Neural cell (in vitro differentiated cells): ENCODE measurements around the gene TLX2. TPM values are rescaled to one million over a fixed set of nuclear protein-coding genes. Genes with fewer than 3 reads are reported as not detected.
"Not testable (repeated sequence)": the region's sequence is repeated elsewhere in the genome, so short reads cannot be mapped to it uniquely, and the experiment has no call there.

Experiments used
- H2AFZ ChIP-seq: fragments of 200-600, 300-800 bp; sonication (generic), shearing (Covaris generic); 2 replicates; pipeline ENCODE4 v1.6.0; 2014; ENCODE audit warnings: low read depth, mild to moderate bottlenecking, antibody characterized with exemption, low read length, moderate library complexity
- H3F3A ChIP-seq: fragments of 200-600 bp; shearing (Covaris generic); 2 replicates; pipeline ENCODE4 v1.6.1; 2016; ENCODE audit warnings: mild to moderate bottlenecking, moderate library complexity, mixed read lengths, antibody characterized with exemption, low read length; ENCODE audit not compliant: insufficient read depth, poor library complexity, severe bottlenecking
- H3K27ac ChIP-seq: fragments of 200-600, 300-800 bp; sonication (generic), shearing (Covaris generic); 2 replicates; pipeline ENCODE4 v1.5.1; 2014; ENCODE audit warnings: mild to moderate bottlenecking, low read length, moderate library complexity
- H3K27me3 ChIP-seq: fragments of 300-800, 200-600 bp; sonication (generic), shearing (Covaris generic); 2 replicates; pipeline ENCODE4 v1.6.0; 2014; ENCODE audit warnings: mild to moderate bottlenecking, low read depth, low read length, moderate library complexity; ENCODE audit not compliant: insufficient read depth
- H3K36me3 ChIP-seq: fragments of 300-800, 200-600 bp; sonication (generic), shearing (Covaris generic); 2 replicates; pipeline ENCODE4 v1.5.1; 2014; ENCODE audit warnings: mild to moderate bottlenecking, antibody characterized with exemption, low read length, moderate library complexity; ENCODE audit not compliant: insufficient read depth
- H3K4me2 ChIP-seq: fragments of 300-800, 200-600 bp; sonication (generic), shearing (Covaris generic); 2 replicates; pipeline ENCODE4 v1.6.0; 2014; ENCODE audit warnings: mild to moderate bottlenecking, low read length
- H3K4me3 ChIP-seq: fragments of 300-800, 200-600 bp; sonication (generic), shearing (Covaris generic); 2 replicates; pipeline ENCODE4 v1.5.1; 2014; ENCODE audit warnings: mild to moderate bottlenecking, low read length, moderate library complexity
- H3K79me2 ChIP-seq: fragments of 200-600 bp; shearing (Covaris generic); replicated peaks from 2 replicates; pipeline ENCODE4 v1.6.0; 2014; ENCODE audit warnings: mild to moderate bottlenecking, low read length, moderate library complexity; ENCODE audit not compliant: insufficient read depth
- H3K9ac ChIP-seq: fragments of 300-800, 200-600 bp; sonication (generic), shearing (Covaris generic); 2 replicates; pipeline ENCODE4 v1.6.1; 2016; ENCODE audit warnings: mild to moderate bottlenecking, low read length, mixed read lengths
- H3K9me2 ChIP-seq: fragments of 200-600 bp; shearing (Covaris generic); 2 replicates; pipeline ENCODE4 v1.6.1; 2016; ENCODE audit warnings: mild to moderate bottlenecking, low read length, mixed read lengths; ENCODE audit not compliant: insufficient read depth
- H3K9me3 ChIP-seq: fragments of 200-600, 300-800 bp; sonication (generic), shearing (Covaris generic); 2 replicates; pipeline ENCODE4 v1.6.1; 2016; ENCODE audit warnings: mild to moderate bottlenecking, mixed run types, low read length, moderate library complexity, mixed read lengths
- H4K20me1 ChIP-seq: fragments of 200-600 bp; shearing (Covaris generic); 2 replicates; pipeline ENCODE4 v1.6.1; 2016; ENCODE audit warnings: mild to moderate bottlenecking, mixed run types; ENCODE audit not compliant: insufficient read depth
- CTCF ChIP-seq: fragments of 450-650 bp; IDR thresholded peaks from 2 replicates; pipeline ENCODE4 v1.5.1; 2014; ENCODE audit warnings: antibody characterized with exemption, mild to moderate bottlenecking, moderate library complexity; ENCODE audit not compliant: poor library complexity, severe bottlenecking
- EP300 ChIP-seq: fragments of 450-650 bp; conservative IDR thresholded peaks from 2 replicates; pipeline ENCODE4 v1.6.1; 2014; ENCODE audit warnings: antibody characterized with exemption, mild to moderate bottlenecking, moderate library complexity; ENCODE audit not compliant: poor library complexity, severe bottlenecking
- EZH2 ChIP-seq: fragments of 200-600, 300-800 bp; shearing (Covaris generic), sonication (generic); IDR thresholded peaks from 2 replicates; pipeline ENCODE4 v1.6.1; 2014; ENCODE audit warnings: antibody characterized with exemption, low read length, borderline replicate concordance, mild to moderate bottlenecking; ENCODE audit not compliant: insufficient read depth, poor library complexity, severe bottlenecking
- MXI1 ChIP-seq: fragments of 450-650 bp; conservative IDR thresholded peaks from 2 replicates; pipeline ENCODE4 v1.6.1; 2014; ENCODE audit warnings: antibody characterized with exemption, mild to moderate bottlenecking; ENCODE audit not compliant: poor library complexity, severe bottlenecking
- POLR2AphosphoS5 ChIP-seq: IDR thresholded peaks from 2 replicates; pipeline ENCODE4 v1.6.1; 2012
- RAD21 ChIP-seq: fragments of 450-650 bp; conservative IDR thresholded peaks from 2 replicates; pipeline ENCODE4 v1.6.1; 2014; ENCODE audit warnings: antibody characterized with exemption, mild to moderate bottlenecking, moderate library complexity
- REST ChIP-seq: IDR thresholded peaks from 2 replicates; pipeline ENCODE4 v1.6.1; 2012; ENCODE audit warnings: borderline replicate concordance
- SMC3 ChIP-seq: fragments of 450-650 bp; conservative IDR thresholded peaks from 2 replicates; pipeline ENCODE4 v1.6.1; 2014; ENCODE audit warnings: antibody characterized with exemption, mild to moderate bottlenecking, moderate library complexity; ENCODE audit not compliant: poor library complexity
- TAF1 ChIP-seq: IDR thresholded peaks from 2 replicates; pipeline ENCODE4 v1.6.1; 2012; ENCODE audit warnings: low read depth
- polyA minus RNA-seq: library from RNA; depleted of rRNA, polyadenylated mRNA; stranded (reverse); fragments of >200 nt; gene quantifications from 2 replicates; pipeline ENCODE4 v1.2.3, GENCODE V29; 2014
- polyA plus RNA-seq: library from polyadenylated mRNA; depleted of rRNA; stranded (reverse); fragments of >200 nt; gene quantifications from 2 replicates; pipeline ENCODE4 v1.2.3, GENCODE V29; 2014

The TLX2 gene
- polyA plus RNA-seq (not detected in 2 replicates), polyA minus RNA-seq (not detected in 2 replicates)

GRCh38 chr2:74514368-74515270 lies at the start of gene TLX2:
TLX2 (plus strand) TSS chr2:74514450; CDS start chr2:74514807, 357 bp downstream.
- Histone ChIP-seq H2AFZ (no peak within 1 kb of the TSS), H3K4me2 (no peak within 1 kb of the TSS)

GRCh38 chr2:74470742-74471141 lies 43.5 kb upstream of the TLX2 start:
- H3K36me3 ChIP-seq, H2AFZ ChIP-seq, H3K4me3 ChIP-seq, H3K9me3 ChIP-seq, H4K20me1 ChIP-seq, H3K9me2 ChIP-seq, H3K4me2 ChIP-seq, H3K9ac ChIP-seq, H3F3A ChIP-seq, H3K79me2 ChIP-seq, H3K27ac ChIP-seq, H3K27me3 ChIP-seq: not testable (repeated sequence)

More at GRCh38 chr2:74514368-74515270, at the start of gene TLX2:
- Histone ChIP-seq H3K36me3 (no peaks in the 10 kb centered on the region), H3K9ac (no peak within 1 kb of the TSS), H3K4me3 (no peak within 1 kb of the TSS), H3K27me3 (peaks cover 99% of the 10 kb centered on the region), H3F3A (no peaks in the 10 kb centered on the region), H3K79me2 (no peaks in the 10 kb centered on the region), H4K20me1 (no peaks in the 10 kb centered on the region), H3K9me3 (no peaks in the 10 kb centered on the region), H3K27ac (no peak within 1 kb of the TSS), H3K9me2 (no peaks in the 10 kb centered on the region)
- TF ChIP-seq RAD21 (no peak), EZH2 (peak; percentile 97), MXI1 (no peak), POLR2AphosphoS5 (no peak), TAF1 (no peak)

- Histone ChIP-seq H4K20me1 (no peaks in the 10 kb centered on the region), H3F3A (peaks cover 3% of the 10 kb centered on the region), H2AFZ (peak overlapping the region; percentile 99), H3K27me3 (no peaks in the 10 kb centered on the region), H3K4me3 (peak overlapping the region; percentile 83), H3K9me2 (no peaks in the 10 kb centered on the region), H3K27ac (peak overlapping the region; percentile 94), H3K9me3 (no peaks in the 10 kb centered on the region), H3K9ac (peak overlapping the region; percentile 84), H3K4me2 (peak overlapping the region; percentile 68), H3K36me3 (no peaks in the 10 kb centered on the region), H3K79me2 (no peaks in the 10 kb centered on the region)
- TF ChIP-seq RAD21 (no peak), MXI1 (no peak), EZH2 (no peak), POLR2AphosphoS5 (no peak), REST (no peak), SMC3 (no peak), TAF1 (no peak), EP300 (no peak), CTCF (no peak)
Measured at GRCh38 chr2:74471332-74472065, 42.8 kb upstream of the TLX2 start.
